Epithelial cell of esophagus (primary cell): ENCODE measurements around the gene CYBC1.

Source experiments
- DNase-seq: peaks from one replicate; pipeline ENCODE4 v3.0.0; 2010; ENCODE audit warnings: low read depth
- H3K4me3 ChIP-seq: 2 replicates; pipeline ENCODE4 v1.5.1; 2011; ENCODE audit warnings: mild to moderate bottlenecking, low read length, control low read depth
- CTCF ChIP-seq: IDR thresholded peaks from 2 replicates; pipeline ENCODE4 v1.5.1; 2011; ENCODE audit warnings: low read depth, mild to moderate bottlenecking, low read length, control low read depth, inconsistent platforms; ENCODE audit not compliant: insufficient read depth; ENCODE audit errors: missing control alignments

Gene CYBC1

GRCh38 chr17:82441691-82442487 lies 8.7 kb downstream of the CYBC1 start:
- DNase-seq = no peak
- no peak for TF ChIP-seq CTCF
- no peak overlapping the region for H3K4me3 ChIP-seq

DNA sequence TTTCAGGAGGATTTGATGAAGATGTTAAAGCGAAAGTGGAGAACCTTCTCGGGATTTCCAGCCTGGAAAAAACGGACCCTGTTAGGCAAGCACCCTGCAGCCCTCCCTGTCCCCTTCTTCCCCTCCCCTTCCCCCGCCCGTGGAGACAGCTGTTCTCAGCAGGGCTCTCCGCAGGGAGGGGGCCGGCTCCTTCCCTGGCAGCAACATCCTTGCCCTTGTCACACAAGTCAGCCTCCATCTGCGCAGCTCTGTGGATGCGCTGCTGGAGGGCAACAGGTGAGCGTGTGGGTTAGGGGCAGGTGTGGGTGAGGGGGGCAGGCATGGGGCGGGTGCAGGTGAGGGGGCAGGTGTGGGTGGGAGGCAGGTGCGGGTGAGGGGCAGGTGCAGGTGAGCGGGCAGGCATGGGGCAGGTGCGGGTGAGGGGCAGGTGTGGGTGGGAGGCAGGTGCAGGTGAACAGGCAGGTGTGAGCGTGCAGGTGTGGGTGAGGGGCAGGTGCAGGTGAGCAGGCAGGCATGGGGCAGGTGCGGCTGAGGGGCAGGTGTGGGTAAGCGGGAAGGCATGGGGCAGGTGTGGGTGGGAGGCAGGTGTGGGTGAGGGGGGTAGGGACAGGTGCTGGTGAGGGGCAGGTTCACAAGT lies 9.4 kb downstream of the CYBC1 start:
- H3K4me3 ChIP-seq = no peak overlapping the region
- DNase-seq = no peak
- TF ChIP-seq CTCF = no peak

DNA sequence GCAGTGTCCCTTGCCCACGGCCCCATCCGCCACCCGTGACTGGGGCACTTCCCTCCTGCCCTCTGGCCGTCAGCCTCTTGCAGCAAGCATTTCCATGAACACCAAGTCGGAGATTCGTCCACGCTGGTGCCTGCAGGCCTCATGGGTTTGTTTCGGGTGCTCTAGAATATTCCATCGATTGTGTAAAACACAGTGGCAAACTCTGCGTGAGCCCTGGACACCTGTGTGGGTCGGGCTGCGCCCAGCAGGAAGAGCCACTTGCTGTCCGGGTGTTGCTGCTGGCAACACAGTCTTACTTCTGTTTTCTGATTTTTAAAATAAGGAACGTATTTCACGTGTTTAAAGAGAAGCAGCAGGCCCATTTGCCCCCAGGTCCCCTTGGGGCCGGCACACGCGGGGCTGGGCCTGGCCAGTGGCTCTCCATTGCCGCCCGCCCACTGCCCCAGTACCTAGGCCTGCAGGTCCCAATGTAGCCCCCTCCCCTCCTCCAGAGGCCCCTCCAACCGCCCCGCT lies 10.0 kb downstream of the CYBC1 start:
- no peak for DNase-seq
- no peak overlapping the region for H3K4me3 ChIP-seq
- TF ChIP-seq CTCF = no peak

- DNase-seq = no peak
- no peak overlapping the region for H3K4me3 ChIP-seq
- no peak for TF ChIP-seq CTCF
Observed at GRCh38 chr17:82439829-82440365, 10.7 kb downstream of the CYBC1 start.

DNA sequence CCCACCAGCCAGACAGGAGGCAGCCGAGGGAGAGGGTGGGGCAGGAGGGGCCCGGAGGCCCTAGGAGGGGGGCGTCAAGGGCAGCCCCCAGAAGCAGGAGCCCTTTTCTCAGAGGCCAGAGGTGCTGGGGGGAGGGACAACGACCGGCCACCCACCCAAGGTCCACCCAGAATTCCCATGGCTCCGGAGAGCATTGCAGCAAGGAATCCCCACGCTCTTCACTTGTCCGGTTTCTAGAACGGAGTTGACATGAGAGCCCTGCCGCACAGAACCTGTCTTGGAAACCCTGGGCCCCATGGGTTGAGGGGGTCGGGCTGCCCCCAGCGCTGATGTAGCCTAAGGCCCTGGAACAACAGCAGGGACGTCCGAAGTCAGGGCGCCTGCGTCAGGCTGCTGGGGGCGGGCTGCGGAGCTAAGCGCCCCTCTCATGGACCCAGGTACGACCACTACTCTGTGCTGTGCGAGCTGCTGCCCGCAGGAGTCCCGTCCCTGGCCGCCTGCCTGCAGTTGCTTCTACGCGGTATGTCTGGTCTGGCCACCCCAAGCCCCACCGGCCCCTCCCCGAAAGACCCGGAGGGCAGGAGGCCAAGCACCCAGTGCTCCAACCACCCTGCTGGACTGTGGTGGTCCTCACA lies 11.2 kb downstream of the CYBC1 start:
- H3K4me3 ChIP-seq = no peak overlapping the region
- no peak for TF ChIP-seq CTCF
- no peak for DNase-seq

DNA sequence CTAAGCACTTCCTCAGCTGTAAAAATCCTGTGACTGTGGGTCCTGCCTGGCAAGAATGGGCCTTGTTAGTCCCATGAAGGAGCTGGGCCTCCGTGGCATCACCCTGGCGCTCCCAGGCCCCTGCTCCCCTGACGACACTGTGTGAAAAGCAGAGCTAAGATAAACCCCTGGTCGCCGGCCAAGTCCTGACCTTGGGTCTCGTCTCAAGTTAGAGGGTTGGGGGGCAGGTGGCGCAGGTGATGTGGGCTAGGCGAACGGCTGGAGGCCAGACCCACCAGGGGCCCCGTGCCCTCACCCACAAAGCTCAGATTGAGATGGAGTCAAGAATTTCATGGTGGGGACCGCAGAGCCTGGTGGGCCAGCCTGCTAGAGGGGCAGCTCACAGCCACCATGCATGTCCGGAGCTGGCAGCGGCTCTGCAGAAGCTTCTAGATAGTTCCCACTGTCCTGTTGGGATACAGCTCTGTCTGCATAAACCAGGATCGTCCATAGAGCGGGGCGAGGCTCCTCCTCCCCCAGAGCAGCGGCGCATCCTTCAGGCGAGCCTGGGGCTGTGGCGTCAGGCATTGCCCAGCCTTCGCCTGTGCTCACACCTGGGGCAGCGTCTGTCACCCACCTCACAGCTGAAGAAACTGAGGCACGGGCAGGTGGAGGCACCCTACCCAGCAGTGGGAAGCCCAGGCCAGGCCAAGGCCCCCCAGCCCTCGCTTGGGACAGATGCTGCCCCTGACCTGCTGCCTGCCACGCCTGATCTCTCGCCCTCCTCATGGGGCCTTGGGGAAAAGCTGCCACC lies 12.0 kb downstream of the CYBC1 start:
- no peak overlapping the region for H3K4me3 ChIP-seq
- DNase-seq = no peak
- TF ChIP-seq CTCF = no peak
